Spleen (tissue), 11 donors: ENCODE data around the gene MYO16. TPM values are rescaled to one million over a fixed set of nuclear protein-coding genes. Genes with fewer than 3 reads are reported as not detected.

Experiments
- DNase-seq: peaks from one replicate; pipeline ENCODE4 v3.0.0-alpha.2; 2020
- H3K27ac ChIP-seq, 8 donors: fragments of 200-600 bp; sonication (generic) in 7 of 8; 1 replicate in 4 of 8; 2 replicates in 4 of 8; pipeline versions ENCODE4 v1.5.0 to v1.8.0; 2016 to 2021; ENCODE audit warnings: inconsistent platforms in 4 of 8, mild to moderate bottlenecking in 4 of 8, moderate library complexity in 1 of 8
- H3K27me3 ChIP-seq, 7 donors: fragments of 200-600 bp; sonication (generic) in 6 of 7; replicated peaks in 1 of 7; 1 replicate in 4 of 7; 2 replicates in 3 of 7; pipeline versions ENCODE4 v1.5.0 to v1.8.0; 2016 to 2021; ENCODE audit warnings: inconsistent platforms in 3 of 7, mild to moderate bottlenecking in 1 of 7
- H3K36me3 ChIP-seq, 6 donors: fragments of 200-600 bp; sonication (generic) in 5 of 6; 1 replicate in 4 of 6; 2 replicates in 2 of 6; pipeline versions ENCODE4 v1.5.0 to v1.8.0; 2016 to 2021; ENCODE audit warnings: inconsistent platforms in 2 of 6
- H3K4me1 ChIP-seq, 6 donors: fragments of 200-600 bp; sonication (generic) in 5 of 6; 1 replicate in 3 of 6; 2 replicates in 3 of 6; pipeline versions ENCODE4 v1.5.0 to v1.8.0; 2016 to 2021; ENCODE audit warnings: inconsistent platforms in 3 of 6
- H3K4me3 ChIP-seq, 8 donors: fragments of 200-600 bp; sonication (generic) in 7 of 8; 1 replicate in 4 of 8; 2 replicates in 4 of 8; pipeline versions ENCODE4 v1.5.0 to v1.8.0; 2016 to 2021; ENCODE audit warnings: inconsistent platforms in 4 of 8, mild to moderate bottlenecking in 4 of 8, moderate library complexity in 2 of 8
- H3K9me3 ChIP-seq, 8 donors: fragments of 200-600 bp; sonication (generic) in 7 of 8; 1 replicate in 4 of 8; 2 replicates in 4 of 8; pipeline versions ENCODE4 v1.5.0 to v1.8.0; 2016 to 2021; ENCODE audit warnings: inconsistent platforms in 4 of 8
- CTCF ChIP-seq, 11 experiments: fragments of 200-600 bp in 7 of 11; fragments of 450-650 bp in 4 of 11; sonication (generic) in 4 of 11; IDR thresholded peaks in 8 of 11; conservative IDR thresholded peaks in 3 of 11; 1 replicate in 7 of 11; 2 replicates in 4 of 11; pipeline versions ENCODE4 v1.4.0 to v1.8.0; 2016 to 2021; ENCODE audit warnings: antibody characterized with exemption in 11 of 11, inconsistent platforms in 4 of 11, mild to moderate bottlenecking in 1 of 11
- POLR2A ChIP-seq, 3 donors: fragments of 450-650 bp; IDR thresholded peaks; one replicate each; pipeline ENCODE4 v1.5.1; 2017; ENCODE audit warnings: antibody characterized with exemption in 3 of 3, mild to moderate bottlenecking in 1 of 3
- POLR2AphosphoS5 ChIP-seq, 3 donors: sonication (generic); formaldehyde crosslinking; IDR thresholded peaks; one replicate each; pipeline ENCODE4 v1.5.1; 2017; ENCODE audit warnings: antibody characterized with exemption in 3 of 3
- WGBS, 5 donors: extraction: QIAGEN DNeasy Blood & Tissue Kit in 3 of 5; methylation state at CpG; one replicate each; pipeline versions ENCODE4 v1.1.5 to v1.1.7; 2013 to 2018; 5-methylcytosine and 5-hydroxymethylcytosine counted together
- intact Hi-C: fragments of 100-400 bp; cut with DNase I; formaldehyde crosslinking; loops from one replicate; pipeline ENCODE4 v1.15.0; 2023; ENCODE audit warnings: low total_unique reads
- polyA plus RNA-seq, 3 donors: library from polyadenylated mRNA; stranded (reverse); fragments of 200-250 nt; gene quantifications; one replicate each; pipeline ENCODE4 v1.2.1, GENCODE V29; 2013
- total RNA-seq, 7 donors: library from RNA; depleted of rRNA in 3 of 7; stranded (reverse); fragments of >200 nt in 3 of 7; fragmentation: NEBNext Ultra II Directional in 4 of 7; extraction: Animal tissue kit (Norgen Biotek cat#: 25700) in 4 of 7; gene quantifications; one replicate each; pipeline versions ENCODE4 v1.1.0 to v1.2.1, GENCODE V29; 2016 to 2021
- donor health status: healthy with polysubstance abuse.
- donor health status: DM: no; HTN: no; CAD: no; lungs with moderate emphysema.
- donor health status: DM: no; HTN: no; CAD: no.
- donor health status: Bipolar disorder and iron deficiency.
- donor health status: healthy.
- donor health status: DM: no; HTN: no; CAD: no.
- donor health status: DM: yes; HTN: yes; CAD: no.

Gene MYO16
- total and polyA plus RNA-seq, 10 donors = 0.03 to 0.51 (median 0.26) TPM; not detected in 1

DNA sequence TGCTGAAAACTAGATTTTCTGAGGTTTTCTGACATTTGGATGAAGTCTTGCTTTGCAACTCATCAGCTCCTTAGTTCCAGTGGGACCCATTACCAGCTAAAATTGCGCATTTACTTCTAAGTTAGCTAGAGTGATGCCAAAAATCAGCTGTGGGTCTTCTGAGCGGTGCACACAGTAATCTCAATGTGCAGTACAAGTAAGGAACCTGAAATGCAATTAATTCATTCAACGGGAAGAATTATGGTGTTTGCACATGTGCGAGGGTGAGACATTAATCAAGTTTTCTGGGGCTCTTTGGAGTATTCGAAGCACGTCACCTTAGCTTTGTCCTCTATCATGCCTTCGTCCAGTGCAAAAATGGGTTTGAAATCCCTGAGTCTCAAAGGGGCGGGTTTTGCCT, 146.2 kb downstream of the MYO16 start:
- WGBS, 5 donors = 77 to 86% (median 79%) methylated on average over 8 of the region's 8 CpGs
- intact Hi-C loops = no loop called here
- no peaks in the 10 kb centered on the region for H3K36me3 ChIP-seq

GRCh38 chr13:108776650-108777049, 147.2 kb downstream of the MYO16 start:
- TF ChIP-seq CTCF (IDR thresholded peaks at IDR 0.05 in 8 of 11, conservative IDR thresholded peaks at IDR 0.05 in 3 of 11) (no peak), POLR2A (IDR thresholded peaks at IDR 0.05) (no peak), POLR2AphosphoS5 (IDR thresholded peaks at IDR 0.05) (no peak)
- WGBS, 5 donors = 64 to 71% (median 70%) methylated on average over 3 of the region's 3 CpGs

More for the DNA sequence above, 146.2 kb downstream of the MYO16 start:
- no peak overlapping the region for H3K27ac ChIP-seq
- H3K27me3 ChIP-seq = no peaks in the 10 kb centered on the region
- H3K4me1 ChIP-seq = no peaks in the 10 kb centered on the region
- TF ChIP-seq CTCF (IDR thresholded peaks at IDR 0.05 in 8 of 11, conservative IDR thresholded peaks at IDR 0.05 in 3 of 11) (no peak), POLR2AphosphoS5 (IDR thresholded peaks at IDR 0.05) (no peak), POLR2A (IDR thresholded peaks at IDR 0.05) (no peak)
- H3K4me3 ChIP-seq = no peak overlapping the region
- H3K9me3 ChIP-seq = peaks cover 0 to 4% (median 0%) of the 10 kb centered on the region in 8 donors
- no peak for DNase-seq

DNA sequence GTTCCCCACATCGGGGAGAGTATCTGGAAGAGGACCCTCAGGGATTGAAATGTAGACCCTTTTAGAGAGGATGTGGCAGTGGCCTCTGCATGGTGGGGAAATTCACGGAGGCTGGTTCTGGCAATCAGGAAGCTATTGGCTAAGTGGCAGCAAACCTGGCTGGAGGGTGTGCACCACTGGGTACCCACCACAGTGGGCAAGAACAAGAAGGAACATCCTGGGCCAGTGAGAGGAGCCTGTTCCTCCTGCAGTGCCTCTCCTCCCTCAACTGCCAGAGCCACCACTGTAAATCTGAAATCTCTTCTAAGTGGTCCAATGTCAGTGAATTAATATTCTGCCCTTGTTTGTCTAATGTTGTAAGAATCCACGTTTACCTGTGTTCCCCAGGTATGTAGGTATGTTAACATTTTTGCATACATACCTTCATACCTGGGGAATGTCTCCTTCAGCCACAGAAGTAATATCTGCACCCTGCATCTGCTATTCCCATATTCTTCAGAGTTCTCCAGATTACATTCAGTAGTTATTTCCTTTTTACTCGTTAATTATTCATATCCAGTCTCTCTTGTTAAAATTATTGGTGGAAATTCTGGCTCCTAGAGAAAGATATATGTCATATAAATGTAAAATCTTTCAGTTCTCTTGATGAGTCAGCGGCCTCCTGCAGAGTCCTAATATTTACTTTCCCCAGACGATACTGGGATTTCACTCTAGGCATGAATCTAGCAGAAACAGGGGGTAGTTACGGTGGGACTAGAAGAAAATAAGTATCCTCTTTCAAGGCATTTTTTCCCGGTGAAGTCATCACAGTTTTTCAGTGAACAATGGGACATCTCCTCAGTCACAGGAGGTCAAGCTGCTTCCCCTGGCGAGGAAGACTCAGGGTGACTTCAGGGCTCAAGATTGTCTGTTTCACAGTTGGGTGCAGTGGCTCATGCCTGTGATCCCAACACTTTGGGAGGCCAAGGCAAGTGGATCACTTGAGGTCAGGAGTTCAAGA, 148.3 kb downstream of the MYO16 start:
- H3K4me1 ChIP-seq = no peaks in the 10 kb centered on the region
- no peaks in the 10 kb centered on the region for H3K27me3 ChIP-seq
- no peaks in the 10 kb centered on the region for H3K36me3 ChIP-seq
- no peak overlapping the region for H3K27ac ChIP-seq
- TF ChIP-seq CTCF (IDR thresholded peaks at IDR 0.05 in 8 of 11, conservative IDR thresholded peaks at IDR 0.05 in 3 of 11) (no peak), POLR2AphosphoS5 (IDR thresholded peaks at IDR 0.05) (no peak), POLR2A (IDR thresholded peaks at IDR 0.05) (no peak)
- intact Hi-C loops = no loop called here
- DNase-seq = no peak
- H3K9me3 ChIP-seq = peaks cover 0 to 8% (median 0%) of the 10 kb centered on the region in 8 donors
- 53 to 68% (median 59%) methylated on average over 9 of the region's 9 CpGs for WGBS, 5 donors
- H3K4me3 ChIP-seq = no peak overlapping the region

More at GRCh38 chr13:108776650-108777049, 147.2 kb downstream of the MYO16 start:
- no peaks in the 10 kb centered on the region for H3K27me3 ChIP-seq
- H3K36me3 ChIP-seq = no peaks in the 10 kb centered on the region
- no peaks in the 10 kb centered on the region for H3K4me1 ChIP-seq
- H3K9me3 ChIP-seq = peaks cover 0 to 4% (median 0%) of the 10 kb centered on the region in 8 donors
- intact Hi-C loops = no loop called here
- no peak overlapping the region for H3K4me3 ChIP-seq
- DNase-seq = no peak
- no peak overlapping the region for H3K27ac ChIP-seq

- peaks cover 0 to 9% (median 0%) of the 10 kb centered on the region in 8 donors for H3K9me3 ChIP-seq
- H3K27me3 ChIP-seq = no peaks in the 10 kb centered on the region
- H3K27ac ChIP-seq = no peak overlapping the region
- WGBS, 5 donors = 80 to 94% (median 83%) methylated on average over 1 to 2 of the region's 2 CpGs
- H3K4me1 ChIP-seq = no peaks in the 10 kb centered on the region
- TF ChIP-seq POLR2A (IDR thresholded peaks at IDR 0.05) = no peak
- TF ChIP-seq CTCF (IDR thresholded peaks at IDR 0.05 in 8 of 11, conservative IDR thresholded peaks at IDR 0.05 in 3 of 11) = no peak
- no peak for TF ChIP-seq POLR2AphosphoS5 (IDR thresholded peaks at IDR 0.05)
- intact Hi-C loops = no loop called here
- H3K36me3 ChIP-seq = no peaks in the 10 kb centered on the region
- DNase-seq = no peak
- no peak overlapping the region for H3K4me3 ChIP-seq
These were observed 149.9 kb downstream of the MYO16 start for GRCh38 chr13:108779308-108779707.
